H1 (cell line): Measurements from ENCODE around the gene RETSAT. TPM values are rescaled to one million over a fixed set of nuclear protein-coding genes. Genes with fewer than 3 reads are reported as not detected.

Source experiments
- MAFK ChIP-seq: IDR thresholded peaks from 2 replicates; pipeline ENCODE4 v1.6.1; 2012; ENCODE audit warnings: low read depth, mild to moderate bottlenecking, improper control_type of control experiment, low read length
- polyA plus RNA-seq, 7 experiments: library from polyadenylated mRNA; depleted of rRNA in 3 of 7; stranded (reverse) in 5 of 7; unstranded in 2 of 7; fragments of >200 nt in 5 of 7; fragments of 200-250 nt in 2 of 7; gene quantifications; 1 replicate in 5 of 7; 2 replicates in 1 of 7; 4 replicates in 1 of 7; pipeline versions ENCODE4 v1.2.1 to v1.2.3, GENCODE V29; 2011 to 2013; ENCODE audit warnings: missing spikeins in 2 of 7, mixed read lengths in 2 of 7
- total RNA-seq: library from RNA; stranded (reverse); fragmentation: NEBNext Ultra II Directional; extraction: Animal tissue kit (Norgen Biotek cat#: 25700); gene quantifications from 2 replicates; pipeline ENCODE4 v1.2.1, GENCODE V29; 2021

RETSAT gene
- total and polyA plus RNA-seq, 2 of the 8 experiments (the other 6 are each of a cell fraction or from before 2014, with no cell fraction given): 15.8 to 16.7 TPM

DNA sequence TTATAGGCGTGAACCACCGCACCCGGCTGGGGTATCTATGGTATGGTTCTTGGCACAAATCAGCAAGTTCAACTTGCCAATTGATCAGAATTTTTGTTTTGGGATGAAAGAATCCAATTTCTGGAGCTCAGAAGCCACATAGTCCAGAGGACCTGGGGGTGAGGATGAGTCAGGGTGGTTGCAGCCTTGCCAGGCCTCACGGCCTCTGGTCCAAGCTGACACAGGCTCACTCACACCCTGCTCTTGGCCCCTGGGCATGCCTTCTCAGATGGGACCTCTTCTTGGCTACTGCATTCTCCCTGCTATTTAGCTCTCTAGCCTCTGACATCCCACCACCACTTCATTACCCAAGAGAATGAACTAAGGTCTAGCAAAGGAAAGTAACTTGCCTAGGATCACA is 39.5 kb upstream of the RETSAT start (continued):
- no peak for TF ChIP-seq MAFK
